Measurements from ENCODE around the gene IFT57. TPM values are rescaled to one million over a fixed set of nuclear protein-coding genes. Genes with fewer than 3 reads are reported as not detected.

The IFT57 gene
- total and polyA plus RNA-seq, 9 of the 15 experiments (the other 6 are each of a cell fraction or from before 2014, with no cell fraction given): 1.5 to 20.1 (median 9.9) TPM

GRCh38 chr3:108221911-108222852, at the start of gene IFT57 (continued):
- TF ChIP-seq ETV1 (tag; conservative IDR thresholded peaks at IDR 0.05; ENCODE audit: low read depth): 0 out of 2 replicates have a peak, but pooled peaks have one; percentile 16
- no peak for TF ChIP-seq MAFK (IDR thresholded peaks at IDR 0.05; ENCODE audit: low read length)
- no peak for TF ChIP-seq DNMT1 (IDR thresholded peaks at IDR 0.05)
- TF ChIP-seq, protein P1, sequence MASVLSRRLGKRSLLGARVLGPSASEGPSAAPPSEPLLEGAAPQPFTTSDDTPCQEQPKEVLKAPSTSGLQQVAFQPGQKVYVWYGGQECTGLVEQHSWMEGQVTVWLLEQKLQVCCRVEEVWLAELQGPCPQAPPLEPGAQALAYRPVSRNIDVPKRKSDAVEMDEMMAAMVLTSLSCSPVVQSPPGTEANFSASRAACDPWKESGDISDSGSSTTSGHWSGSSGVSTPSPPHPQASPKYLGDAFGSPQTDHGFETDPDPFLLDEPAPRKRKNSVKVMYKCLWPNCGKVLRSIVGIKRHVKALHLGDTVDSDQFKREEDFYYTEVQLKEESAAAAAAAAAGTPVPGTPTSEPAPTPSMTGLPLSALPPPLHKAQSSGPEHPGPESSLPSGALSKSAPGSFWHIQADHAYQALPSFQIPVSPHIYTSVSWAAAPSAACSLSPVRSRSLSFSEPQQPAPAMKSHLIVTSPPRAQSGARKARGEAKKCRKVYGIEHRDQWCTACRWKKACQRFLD (CRISPR knock-in tag; IDR thresholded peaks at IDR 0.05): no peak
- peak in 1 of 2 experiments; percentile 59; a peak in 1 of 4 replicates for TF ChIP-seq TEAD1 (CRISPR knock-in tag; IDR thresholded peaks at IDR 0.05)
- TF ChIP-seq, protein P2, sequence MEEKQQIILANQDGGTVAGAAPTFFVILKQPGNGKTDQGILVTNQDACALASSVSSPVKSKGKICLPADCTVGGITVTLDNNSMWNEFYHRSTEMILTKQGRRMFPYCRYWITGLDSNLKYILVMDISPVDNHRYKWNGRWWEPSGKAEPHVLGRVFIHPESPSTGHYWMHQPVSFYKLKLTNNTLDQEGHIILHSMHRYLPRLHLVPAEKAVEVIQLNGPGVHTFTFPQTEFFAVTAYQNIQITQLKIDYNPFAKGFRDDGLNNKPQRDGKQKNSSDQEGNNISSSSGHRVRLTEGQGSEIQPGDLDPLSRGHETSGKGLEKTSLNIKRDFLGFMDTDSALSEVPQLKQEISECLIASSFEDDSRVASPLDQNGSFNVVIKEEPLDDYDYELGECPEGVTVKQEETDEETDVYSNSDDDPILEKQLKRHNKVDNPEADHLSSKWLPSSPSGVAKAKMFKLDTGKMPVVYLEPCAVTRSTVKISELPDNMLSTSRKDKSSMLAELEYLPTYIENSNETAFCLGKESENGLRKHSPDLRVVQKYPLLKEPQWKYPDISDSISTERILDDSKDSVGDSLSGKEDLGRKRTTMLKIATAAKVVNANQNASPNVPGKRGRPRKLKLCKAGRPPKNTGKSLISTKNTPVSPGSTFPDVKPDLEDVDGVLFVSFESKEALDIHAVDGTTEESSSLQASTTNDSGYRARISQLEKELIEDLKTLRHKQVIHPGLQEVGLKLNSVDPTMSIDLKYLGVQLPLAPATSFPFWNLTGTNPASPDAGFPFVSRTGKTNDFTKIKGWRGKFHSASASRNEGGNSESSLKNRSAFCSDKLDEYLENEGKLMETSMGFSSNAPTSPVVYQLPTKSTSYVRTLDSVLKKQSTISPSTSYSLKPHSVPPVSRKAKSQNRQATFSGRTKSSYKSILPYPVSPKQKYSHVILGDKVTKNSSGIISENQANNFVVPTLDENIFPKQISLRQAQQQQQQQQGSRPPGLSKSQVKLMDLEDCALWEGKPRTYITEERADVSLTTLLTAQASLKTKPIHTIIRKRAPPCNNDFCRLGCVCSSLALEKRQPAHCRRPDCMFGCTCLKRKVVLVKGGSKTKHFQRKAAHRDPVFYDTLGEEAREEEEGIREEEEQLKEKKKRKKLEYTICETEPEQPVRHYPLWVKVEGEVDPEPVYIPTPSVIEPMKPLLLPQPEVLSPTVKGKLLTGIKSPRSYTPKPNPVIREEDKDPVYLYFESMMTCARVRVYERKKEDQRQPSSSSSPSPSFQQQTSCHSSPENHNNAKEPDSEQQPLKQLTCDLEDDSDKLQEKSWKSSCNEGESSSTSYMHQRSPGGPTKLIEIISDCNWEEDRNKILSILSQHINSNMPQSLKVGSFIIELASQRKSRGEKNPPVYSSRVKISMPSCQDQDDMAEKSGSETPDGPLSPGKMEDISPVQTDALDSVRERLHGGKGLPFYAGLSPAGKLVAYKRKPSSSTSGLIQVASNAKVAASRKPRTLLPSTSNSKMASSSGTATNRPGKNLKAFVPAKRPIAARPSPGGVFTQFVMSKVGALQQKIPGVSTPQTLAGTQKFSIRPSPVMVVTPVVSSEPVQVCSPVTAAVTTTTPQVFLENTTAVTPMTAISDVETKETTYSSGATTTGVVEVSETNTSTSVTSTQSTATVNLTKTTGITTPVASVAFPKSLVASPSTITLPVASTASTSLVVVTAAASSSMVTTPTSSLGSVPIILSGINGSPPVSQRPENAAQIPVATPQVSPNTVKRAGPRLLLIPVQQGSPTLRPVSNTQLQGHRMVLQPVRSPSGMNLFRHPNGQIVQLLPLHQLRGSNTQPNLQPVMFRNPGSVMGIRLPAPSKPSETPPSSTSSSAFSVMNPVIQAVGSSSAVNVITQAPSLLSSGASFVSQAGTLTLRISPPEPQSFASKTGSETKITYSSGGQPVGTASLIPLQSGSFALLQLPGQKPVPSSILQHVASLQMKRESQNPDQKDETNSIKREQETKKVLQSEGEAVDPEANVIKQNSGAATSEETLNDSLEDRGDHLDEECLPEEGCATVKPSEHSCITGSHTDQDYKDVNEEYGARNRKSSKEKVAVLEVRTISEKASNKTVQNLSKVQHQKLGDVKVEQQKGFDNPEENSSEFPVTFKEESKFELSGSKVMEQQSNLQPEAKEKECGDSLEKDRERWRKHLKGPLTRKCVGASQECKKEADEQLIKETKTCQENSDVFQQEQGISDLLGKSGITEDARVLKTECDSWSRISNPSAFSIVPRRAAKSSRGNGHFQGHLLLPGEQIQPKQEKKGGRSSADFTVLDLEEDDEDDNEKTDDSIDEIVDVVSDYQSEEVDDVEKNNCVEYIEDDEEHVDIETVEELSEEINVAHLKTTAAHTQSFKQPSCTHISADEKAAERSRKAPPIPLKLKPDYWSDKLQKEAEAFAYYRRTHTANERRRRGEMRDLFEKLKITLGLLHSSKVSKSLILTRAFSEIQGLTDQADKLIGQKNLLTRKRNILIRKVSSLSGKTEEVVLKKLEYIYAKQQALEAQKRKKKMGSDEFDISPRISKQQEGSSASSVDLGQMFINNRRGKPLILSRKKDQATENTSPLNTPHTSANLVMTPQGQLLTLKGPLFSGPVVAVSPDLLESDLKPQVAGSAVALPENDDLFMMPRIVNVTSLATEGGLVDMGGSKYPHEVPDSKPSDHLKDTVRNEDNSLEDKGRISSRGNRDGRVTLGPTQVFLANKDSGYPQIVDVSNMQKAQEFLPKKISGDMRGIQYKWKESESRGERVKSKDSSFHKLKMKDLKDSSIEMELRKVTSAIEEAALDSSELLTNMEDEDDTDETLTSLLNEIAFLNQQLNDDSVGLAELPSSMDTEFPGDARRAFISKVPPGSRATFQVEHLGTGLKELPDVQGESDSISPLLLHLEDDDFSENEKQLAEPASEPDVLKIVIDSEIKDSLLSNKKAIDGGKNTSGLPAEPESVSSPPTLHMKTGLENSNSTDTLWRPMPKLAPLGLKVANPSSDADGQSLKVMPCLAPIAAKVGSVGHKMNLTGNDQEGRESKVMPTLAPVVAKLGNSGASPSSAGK (IDR thresholded peaks at IDR 0.05): peak; percentile 59
- TF ChIP-seq KHSRP (IDR thresholded peaks at IDR 0.05): no peak
- peak; percentile 63 for TF ChIP-seq PHF20 (IDR thresholded peaks at IDR 0.05; ENCODE audit: partially characterized antibody)
- no peak for TF ChIP-seq LARP7 (IDR thresholded peaks at IDR 0.05)
- TF ChIP-seq, protein P3, sequence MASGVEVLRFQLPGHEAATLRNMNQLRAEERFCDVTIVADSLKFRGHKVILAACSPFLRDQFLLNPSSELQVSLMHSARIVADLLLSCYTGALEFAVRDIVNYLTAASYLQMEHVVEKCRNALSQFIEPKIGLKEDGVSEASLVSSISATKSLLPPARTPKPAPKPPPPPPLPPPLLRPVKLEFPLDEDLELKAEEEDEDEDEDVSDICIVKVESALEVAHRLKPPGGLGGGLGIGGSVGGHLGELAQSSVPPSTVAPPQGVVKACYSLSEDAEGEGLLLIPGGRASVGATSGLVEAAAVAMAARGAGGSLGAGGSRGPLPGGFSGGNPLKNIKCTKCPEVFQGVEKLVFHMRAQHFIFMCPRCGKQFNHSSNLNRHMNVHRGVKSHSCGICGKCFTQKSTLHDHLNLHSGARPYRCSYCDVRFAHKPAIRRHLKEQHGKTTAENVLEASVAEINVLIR (CRISPR knock-in tag; IDR thresholded peaks at IDR 0.05): peak; percentile 71
- TF ChIP-seq GATA2 (CRISPR knock-in tag; IDR thresholded peaks at IDR 0.05): no peak
- TF ChIP-seq NFYB (IDR thresholded peaks at IDR 0.05; ENCODE audit: extremely low read depth, insufficient read length): peak; percentile 39
- TF ChIP-seq SNRNP70 (optimal IDR thresholded peaks at IDR 0.05; ENCODE audit: low read depth, low read length): no peak
- TF ChIP-seq ZNF212 (CRISPR knock-in tag; IDR thresholded peaks at IDR 0.05): no peak
